T1000 (cell line): ENCODE data around the gene LAGE3.
"Not testable (repeated sequence)": the region's sequence is repeated elsewhere in the genome, so short reads cannot be mapped to it uniquely, and the experiment has no call there.

Experiments used
- DNase-seq: peaks from one replicate; lab custom pipeline; 2025; ENCODE audit warnings: mixed read lengths; lab: John Stamatoyannopoulos, UW

Gene LAGE3

DNA sequence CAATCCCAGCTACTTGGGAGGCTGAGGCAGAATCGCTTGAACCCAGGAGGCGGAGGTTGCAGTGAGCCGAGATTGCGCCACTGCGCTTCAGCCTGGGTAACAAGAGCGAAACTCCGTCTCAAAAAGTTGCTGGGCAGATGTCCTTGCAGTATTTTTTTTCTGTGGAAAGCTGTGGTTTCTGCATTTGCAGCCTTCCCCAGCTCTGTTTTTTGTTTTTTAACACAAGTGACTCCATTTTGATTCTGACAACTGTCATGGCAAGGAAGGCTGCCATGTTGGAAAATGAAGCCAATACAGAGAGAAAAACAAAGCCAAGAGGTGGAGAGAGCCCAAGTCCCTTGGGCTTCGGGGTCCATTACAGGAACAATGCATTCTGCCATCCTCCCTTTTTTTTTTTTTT is 23.0 kb upstream of the LAGE3 start:
- DNase-seq = no peak

DNA sequence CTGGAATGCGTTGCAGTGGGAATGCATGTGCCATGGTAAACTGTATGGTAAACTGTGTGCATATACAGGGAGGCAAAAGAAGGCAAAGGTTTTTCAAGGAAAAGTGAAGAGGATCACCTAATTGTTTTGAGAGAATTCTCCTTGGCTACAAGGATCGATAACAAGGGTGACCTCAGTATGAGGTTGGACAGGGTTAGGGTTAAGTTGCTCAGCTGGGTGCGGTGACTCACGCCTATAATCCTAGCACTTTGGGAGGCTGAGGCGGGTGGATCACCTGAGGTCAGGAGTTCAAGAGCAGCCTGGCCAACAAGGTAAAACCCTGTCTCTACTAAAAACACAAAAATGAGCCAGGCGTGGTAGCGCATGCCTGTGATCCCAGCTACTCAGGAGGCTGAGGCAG is 22.3 kb upstream of the LAGE3 start:
- DNase-seq = not testable (repeated sequence)

DNA sequence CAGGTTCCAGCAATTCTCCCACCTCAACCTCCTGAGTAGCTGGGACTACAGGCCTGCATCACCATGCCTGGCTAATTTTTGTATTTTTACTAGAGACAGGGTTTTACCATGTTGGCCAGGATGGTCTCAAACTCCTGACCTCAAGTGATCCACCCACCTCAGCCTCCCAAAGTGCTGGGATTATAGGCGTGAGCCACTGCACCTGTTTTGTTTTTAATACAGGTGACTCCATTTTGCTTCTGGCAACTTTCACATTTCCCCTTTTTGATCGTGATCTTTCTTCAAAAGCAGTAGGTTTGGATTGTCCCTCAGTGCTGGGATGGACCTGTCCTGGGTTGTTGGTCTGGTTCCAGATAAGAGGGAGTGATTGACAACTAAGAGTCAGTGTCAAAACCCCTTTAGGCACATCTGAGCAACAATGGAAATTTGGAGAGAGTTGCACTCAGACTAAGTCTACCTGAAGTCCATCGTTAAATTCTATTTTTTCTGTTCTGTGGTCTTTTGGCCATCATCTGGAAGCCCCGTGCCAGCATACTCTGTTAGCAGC is 17.6 kb upstream of the LAGE3 start:
- DNase-seq = not testable (repeated sequence)

DNA sequence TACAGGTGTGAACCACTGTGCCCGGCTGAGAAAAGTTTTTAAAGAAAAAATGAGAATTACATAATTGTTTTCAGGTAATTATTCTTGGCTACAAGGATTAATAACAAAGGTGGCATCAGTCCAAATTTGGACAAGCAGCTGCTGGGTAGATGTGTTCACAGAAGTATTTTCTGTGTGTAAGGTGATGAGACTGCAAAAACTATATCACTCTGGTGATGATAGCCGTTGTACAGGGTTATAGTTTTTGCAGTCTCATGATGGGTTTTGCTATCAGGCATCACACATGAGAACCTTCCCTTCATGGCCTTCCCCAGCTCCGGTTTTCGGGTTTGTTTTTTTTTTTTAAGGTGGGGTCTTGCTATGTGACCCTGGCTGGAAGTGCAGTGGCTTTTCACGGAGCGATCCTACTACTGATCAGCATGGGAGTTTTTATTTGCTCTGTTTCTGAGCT is 16.4 kb upstream of the LAGE3 start:
- DNase-seq = no peak

DNA sequence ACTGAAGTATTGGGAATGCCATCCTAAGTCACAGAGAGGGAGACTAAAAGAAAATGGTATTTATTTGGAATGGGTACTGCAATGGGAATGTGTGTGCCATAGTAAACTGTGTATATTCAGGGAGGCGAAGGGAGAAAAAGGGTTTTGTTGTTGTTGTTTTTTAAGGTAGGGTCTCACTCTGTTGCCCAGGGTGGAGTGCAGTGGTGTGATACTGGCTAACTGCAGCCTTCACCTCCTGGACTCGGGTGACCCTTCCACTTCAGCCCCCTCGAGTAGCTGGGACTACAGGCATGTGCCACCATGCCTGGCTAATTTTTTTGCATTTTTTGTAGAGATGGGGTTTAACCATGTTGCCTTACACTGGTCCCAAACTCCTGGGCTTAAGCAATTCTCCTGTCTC is 15.6 kb upstream of the LAGE3 start:
- DNase-seq = no peak

DNA sequence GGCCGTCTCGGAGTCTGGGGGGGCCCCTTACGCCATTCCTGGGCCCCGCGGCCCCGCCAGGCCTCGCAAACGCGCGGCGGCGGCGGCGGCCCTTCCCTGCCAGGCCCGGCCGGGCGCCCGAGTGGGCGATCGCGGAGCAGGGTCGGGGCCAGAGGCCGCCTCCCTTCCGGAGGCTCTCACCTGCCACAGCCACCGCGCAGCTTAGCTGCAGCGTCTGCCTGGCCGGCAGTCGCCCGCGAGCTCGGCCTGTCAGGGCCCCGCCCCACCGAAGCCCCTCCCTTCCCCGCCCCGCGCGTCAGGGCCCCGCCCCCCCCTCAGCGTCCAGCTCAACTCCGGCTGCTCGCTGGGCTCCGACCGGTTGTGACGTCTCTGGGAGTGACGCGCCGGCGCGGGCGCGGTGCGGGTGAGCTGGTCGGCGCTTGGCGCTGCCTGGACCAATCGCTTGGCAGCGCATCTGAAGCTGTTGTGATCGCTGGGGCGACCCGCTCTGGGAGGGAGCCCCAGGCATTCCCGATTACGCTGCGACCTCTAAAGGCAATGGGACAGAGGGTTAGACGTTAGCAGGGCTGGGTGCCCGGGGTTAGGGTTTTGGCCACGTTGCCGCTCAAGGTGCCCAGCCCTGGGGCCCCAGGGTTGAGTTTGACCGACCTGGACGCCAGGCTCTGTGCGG is 11.5 kb upstream of the LAGE3 start, which contains the start of gene SLC10A3:
TSS of gene SLC10A3 (minus strand) at position 216 of the 670 bp plus-strand sequence. CDS start 1,689 bp downstream, outside the sequence.
- DNase-seq = peak; percentile 81

DNA sequence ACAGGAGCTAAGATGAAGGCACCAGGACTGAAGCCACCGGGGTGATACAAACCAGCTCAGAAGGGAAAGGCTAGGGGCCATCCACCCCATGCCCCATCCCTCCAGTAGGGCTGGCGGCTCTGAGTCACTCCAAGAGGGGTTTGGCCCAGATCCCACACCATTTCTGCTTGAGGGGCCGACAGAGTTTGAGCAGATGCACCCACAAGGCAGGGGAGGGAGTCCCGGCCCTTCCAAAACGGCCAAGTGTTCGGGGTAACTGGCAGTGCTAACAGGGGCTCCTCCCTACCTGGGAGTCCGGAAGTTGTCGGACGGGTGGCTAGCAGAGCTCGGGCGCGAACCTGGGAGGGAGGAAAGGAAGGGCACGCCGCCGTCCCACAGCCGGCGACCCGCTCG is 10.9 kb upstream of the LAGE3 start:
- DNase-seq = no peak

DNA sequence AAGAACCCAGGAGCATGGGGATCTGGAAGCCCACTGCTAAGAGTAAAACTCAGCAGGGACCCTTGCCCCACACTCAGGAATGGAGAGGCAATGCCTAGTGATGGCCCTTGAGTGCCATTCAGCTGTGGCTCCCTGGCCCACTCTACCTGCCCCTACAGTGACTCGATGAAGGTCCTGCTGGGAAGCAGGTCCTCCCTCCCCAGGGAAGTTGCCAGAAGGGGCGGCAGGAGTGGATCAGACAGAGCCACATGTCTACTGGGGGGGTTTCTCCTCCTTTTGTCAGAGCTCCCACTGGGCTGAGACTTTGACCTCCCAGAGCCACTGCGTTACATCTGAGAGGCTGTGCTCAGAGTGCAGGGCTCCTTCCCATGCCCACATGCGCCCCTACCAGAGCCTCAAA is 10.1 kb upstream of the LAGE3 start:
- no peak for DNase-seq

DNA sequence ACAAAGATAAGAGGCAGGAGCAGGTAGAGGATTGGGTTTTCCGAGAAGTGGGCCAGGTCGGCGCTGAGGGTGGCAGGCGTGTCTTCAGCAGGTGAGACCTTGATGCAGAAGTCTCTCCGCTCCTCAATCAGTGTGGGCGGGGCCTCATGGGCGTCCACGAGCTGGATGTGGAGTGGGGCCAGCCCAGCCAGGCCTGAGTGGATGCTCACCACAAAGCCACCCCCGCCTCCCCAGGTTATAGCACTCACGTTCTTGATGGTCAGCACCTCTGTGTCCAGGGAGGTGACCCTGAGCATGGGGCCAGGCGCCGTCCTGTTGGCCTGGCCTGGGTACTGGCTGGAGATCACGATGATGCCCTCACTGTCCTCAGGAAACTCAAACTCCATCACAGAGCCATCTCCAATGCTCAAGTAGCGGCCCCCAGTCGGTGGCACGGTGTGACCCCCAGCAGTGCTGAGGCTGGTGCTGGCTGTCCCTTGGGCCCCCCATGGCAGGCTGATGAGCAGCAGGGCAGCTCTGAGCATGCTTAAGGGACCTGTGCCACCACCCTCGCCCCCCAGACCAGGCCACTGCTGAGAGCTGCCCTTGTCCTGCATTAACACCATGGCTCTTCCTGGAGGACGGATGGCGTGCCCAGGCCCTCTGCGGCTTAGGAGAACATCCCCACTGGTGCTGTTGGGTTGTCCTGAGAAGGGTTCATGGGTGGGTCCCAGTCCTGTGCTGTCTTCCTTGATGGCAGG is 9.4 kb upstream of the LAGE3 start:
- no peak for DNase-seq

DNA sequence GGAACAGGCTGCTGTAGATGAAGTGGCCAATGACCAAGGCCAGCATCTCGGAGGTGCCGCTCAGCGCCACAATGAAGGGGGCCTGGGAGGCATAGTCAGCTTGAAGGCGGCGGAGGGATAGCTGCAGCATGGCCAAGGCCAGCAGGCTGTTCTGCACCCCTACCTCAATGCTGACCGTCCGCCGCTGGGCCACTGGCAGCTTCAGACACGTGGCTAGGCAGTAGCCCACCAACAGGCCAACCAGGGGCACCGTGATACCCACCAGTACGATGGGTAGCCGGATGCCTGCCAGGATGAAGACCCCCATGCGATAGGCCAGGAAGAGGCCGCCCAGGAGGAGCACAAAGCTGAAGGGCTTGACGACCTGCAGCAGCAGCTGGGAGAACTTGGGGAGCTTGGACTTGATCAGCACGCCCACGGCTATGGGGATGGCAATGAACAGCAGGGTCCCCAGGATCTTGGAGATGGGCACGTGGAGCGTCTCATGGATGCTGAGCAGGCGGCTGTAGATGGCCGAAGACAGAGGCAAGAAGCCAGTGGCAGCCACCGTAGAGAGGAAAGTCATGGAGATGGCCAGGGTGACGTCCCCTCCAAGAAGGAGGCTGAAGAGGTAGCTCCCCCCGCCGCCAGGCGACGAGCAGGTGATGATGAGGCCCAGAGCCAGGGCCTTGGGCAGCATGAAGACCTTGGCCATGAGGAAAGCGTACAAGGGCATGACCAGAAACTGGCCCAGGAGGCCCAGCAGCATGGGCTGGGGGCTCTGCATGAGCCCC is 8.6 kb upstream of the LAGE3 start:
- no peak for DNase-seq

DNA sequence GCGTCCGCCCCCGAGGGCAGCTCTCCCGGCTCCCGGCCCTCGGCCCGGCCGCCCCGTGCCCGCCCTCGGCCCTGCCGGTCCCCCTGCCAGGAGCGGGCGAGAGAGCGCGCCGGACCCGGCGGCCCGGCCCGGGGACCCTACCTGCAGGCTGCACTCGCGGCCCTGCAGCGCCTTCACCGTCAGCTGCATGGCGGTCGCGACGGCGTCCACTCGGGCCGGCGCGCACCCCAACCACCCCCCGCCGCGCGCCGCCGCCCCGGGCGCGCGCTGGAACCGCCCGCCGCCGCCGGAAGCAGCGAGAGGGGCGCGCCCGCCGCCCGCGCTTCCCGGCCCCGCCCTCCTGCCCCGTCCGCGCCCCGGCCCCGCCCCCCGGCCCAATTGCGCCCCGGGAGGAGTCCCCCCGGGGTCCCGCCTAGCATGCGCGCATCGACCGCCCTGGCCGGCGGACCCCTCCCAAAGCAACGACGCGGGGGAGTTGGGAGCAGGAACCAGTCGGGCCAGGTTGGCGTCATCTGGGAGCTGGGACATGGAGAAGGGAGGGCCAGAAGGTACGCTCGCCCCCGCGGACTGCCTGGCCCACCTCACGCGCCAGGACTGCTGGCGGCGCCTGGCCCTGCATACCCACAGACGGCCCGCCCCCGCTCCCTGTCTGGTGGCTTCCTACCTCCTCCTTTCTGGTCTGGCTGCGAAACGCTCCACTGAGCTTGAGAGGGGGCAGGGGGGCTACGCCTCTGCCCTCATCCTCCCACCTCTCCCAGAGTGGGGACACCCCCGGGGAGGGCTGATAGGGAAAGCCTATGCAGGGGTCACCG is 7.5 kb upstream of the LAGE3 start, which contains the start of gene UBL4A:
TSS of gene UBL4A (minus strand) at position 220 of the 812 bp plus-strand sequence. CDS start at position 189, 31 bp downstream.
- DNase-seq = no peak

DNA sequence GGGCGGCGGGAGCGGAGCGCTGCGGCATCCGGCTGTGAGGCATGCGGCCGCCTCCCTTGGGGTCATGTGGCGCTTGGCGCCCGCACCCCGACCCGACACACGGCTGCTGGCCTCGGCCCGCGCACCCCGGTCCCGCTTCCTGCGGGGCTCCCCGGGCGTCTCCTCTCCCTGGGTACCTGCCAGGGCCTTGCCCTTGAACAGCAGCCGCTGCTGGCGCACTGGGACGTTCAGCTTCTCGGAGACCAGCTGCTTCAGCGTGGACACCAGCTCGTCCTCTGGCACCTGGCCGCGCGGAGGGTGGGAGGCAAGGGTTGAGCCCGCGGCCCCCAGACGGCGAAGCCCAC is 6.9 kb upstream of the LAGE3 start:
- DNase-seq = no peak

DNA sequence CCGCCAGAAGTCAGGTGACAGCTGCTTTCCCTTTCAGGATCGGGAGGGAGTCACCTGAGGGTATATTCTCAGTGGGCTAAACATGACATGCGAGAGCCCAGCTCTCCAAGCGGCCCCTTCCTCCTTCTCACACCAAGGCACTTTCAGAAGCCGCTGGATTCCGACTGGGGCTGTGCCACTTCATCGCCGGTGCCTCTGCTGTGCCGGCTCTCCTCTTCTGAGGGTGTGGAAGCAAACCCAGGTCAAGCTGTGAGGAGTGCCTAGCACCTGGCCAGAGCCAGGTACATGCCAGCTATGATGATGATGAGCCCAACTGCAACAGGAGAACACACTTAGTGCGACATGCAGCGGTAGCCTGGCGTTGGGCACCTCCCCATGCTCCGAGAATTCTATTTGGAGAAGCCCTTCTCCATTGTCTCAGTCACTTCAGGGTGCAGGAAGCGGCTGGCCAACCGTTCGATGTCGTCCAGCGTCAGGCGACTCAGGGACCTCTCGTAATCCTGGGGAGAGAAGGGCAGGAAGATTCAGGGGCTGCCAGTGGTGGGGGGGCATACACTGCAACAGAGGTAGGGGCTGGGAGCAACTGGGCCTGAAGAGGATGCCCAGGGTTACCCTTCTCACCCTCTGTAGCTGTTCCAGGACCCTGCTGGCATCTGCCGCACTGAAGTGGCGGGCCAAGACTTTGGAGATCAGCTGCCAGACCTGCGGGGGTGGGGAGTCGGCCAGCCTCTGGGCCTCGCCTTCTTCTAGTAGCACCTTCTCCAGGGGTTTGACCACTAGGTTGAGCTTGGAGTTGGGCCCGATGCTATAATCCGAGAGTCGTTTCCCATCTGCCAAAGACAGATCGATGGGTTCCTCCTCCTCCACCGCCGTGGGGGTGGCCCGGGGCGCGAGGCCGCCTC is 6.3 kb upstream of the LAGE3 start:
- DNase-seq = no peak

DNA sequence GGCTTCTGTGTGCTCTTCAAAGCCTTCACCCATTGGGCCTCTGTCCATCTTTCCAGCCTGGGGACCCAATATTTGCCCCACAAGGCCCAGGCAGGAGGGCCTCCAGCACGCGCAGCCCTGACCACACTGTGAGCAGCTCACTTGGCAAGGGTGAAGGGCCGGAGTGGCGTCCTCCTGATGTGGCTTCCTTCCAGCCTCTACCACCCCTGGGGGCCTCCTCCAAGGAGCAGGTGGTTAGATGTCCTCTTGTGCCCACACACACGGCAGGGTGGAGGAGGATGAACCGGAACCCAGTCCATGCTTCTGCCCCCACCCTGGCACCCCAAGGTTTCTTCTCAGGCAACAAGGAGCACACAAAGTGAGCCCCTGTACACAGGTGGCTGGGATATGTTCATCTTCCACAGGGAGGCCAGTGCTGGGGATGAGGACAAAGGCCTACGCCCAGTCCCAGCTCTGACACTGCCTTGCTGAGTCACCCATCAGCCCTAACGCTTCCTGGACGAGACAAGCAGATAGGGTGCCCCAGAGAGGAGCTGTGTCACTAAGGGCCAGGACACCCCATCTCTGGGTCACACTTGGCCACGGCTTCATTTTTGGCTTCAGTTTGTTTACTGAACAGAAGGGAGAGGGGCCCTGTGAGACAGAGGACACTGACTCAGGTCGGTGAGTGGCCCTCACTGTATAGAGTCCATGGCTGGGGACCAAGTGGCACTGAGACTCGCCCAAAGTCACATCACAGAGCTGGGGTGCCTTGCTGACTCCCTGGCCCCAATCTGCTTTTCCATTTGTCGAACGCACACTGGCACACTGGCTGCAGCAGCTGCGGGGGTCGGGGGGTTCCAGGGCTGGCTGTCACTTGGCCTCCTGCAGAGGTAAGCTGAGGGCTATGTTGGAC is 5.4 kb upstream of the LAGE3 start:
- DNase-seq = no peak

DNA sequence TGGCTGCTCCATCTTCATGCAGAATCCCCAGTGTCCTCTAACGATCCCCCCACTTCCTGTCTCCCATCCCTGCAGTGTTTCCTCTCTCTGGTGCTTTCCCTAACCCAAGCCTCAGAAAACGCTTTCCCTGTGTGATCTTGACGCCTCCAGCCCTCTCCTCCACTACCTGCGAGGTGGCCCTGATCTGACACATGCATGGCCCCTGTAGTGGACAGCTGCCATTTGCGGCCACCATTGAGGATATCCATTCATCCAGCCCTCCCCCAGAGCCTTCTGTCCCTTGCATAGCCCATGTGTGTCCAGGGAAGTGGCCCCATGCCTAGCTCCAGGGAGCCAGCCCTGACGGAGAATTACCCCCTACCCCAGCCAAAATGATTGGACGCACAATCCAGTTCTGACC is 4.2 kb upstream of the LAGE3 start:
- no peak for DNase-seq

DNA sequence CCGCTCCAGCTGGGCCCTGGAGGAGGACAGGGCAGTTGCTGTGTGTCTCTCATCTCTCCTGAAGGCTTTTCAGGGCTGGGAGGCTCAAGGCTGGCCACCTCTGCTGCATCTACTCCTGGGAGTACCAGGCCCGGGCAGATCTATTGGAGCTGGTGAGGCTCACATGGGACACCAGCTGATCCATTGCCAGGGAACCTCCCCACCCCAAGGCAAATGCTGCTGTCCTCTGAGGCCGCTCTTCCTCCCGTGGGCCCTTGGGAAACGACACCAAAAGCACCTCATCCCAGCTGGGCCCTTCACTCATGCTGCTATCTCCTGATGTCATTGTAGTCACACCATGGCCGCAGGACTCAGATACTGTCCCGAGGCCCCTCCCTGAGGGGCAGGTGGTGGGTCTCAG is 3.7 kb upstream of the LAGE3 start:
- no peak for DNase-seq

DNA sequence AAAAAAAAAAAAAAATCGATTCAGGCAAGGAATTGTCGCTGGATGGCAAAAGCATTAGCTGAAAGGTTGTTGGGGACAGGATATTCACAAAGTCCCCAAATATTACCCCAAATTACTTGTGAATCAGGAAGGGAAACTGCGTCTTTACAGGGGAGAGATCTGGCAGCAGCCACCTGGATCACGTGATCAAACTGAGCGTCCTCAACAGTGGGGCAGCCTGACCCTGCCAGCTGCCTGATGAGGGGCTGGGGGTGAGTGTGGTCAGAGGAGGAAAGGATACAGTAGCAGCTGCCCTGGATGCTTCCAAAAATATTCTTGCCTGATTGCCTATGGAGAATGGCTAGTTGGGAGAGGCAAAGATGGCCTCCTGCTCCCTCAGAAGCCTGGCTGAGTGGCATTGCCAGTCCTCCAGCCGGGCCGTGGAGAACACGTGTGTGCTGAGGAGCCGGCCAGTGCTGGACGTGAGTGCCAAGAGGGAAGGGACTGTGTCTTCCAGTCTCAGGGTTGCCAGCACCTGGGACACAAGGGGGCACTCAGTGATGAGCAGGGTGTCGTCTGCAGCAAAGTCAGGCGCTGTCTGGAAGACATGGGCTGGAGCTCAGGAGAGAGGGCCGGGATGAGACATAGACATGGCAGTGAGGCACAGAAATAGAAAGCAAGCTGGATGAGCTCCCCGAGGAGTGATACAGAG is 3.0 kb upstream of the LAGE3 start:
- DNase-seq = no peak

DNA sequence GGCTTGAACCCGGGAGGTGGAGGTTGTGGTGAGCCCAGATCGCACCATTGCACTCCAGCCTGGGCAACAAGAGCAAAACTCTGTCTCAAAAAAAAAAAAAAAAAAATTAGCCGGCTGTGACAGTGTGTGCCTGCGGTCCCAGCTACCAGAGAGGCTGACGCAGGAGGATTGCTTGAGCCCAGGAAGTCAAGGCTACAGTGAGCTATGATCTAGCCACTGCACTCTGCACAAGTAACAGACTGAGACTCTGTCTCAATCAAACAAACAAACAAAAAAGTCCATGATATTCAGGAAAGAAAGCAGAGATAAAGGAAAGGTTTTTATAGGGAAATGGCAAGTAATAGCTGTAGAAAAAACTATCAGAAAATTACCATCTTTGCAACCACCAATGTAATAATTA is 2.1 kb upstream of the LAGE3 start:
- DNase-seq = no peak

DNA sequence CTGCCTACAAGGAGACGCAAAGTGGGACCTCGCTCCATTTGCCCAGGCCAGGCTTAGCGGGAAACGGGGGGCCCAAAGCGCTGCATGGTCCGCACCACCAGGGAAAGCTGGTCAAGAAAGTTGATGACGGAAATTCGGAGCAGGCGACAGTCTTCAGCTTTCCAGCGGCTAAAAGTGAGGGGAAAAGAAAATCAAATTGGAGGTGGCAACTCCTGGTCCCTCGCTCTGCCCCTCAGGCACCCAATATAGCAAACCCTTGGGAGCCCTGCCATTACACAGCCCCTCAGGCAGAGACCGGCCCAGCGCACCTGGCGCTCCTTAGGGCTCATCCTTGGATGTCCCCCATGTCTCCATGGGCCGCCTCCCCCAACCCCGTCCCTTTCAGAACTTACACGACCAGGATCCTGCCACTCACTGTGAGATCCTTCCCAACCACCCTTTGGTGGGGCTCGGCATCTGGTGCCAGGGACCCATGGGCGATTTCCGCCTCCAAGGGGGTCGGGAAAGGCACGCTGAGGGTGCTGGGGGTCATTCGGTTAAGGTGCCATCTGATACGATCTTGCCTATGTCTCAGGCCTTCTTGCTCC is 1.1 kb downstream of the LAGE3 start:
- DNase-seq = no peak
